Small intestine (tissue), 16 donors: Measurements from ENCODE around the gene ZFAND5. TPM values are rescaled to one million over a fixed set of nuclear protein-coding genes. Genes with fewer than 3 reads are reported as not detected.

Experiments used
- DNase-seq, 2 donors: peaks; one replicate each; pipeline versions ENCODE4 v3.0.0 to v3.0.0-alpha.2; 2013
- FAIRE-seq: peaks from 2 replicates; lab custom pipeline; 2012; peaks lifted over from hg19 to GRCh38; lab: Jason Lieb, UNC
- H3K27ac ChIP-seq, 3 donors: one replicate each; pipeline ENCODE4 v1.5.1; 2013; ENCODE audit warnings: low read length in 2 of 3, mild to moderate bottlenecking in 2 of 3, control low read depth in 1 of 3, inconsistent platforms in 1 of 3, low read depth in 1 of 3, moderate library complexity in 1 of 3
- H3K27me3 ChIP-seq, 3 donors: one replicate each; pipeline ENCODE4 v1.6.1; 2013; ENCODE audit warnings: low read length in 3 of 3, inconsistent platforms in 1 of 3; ENCODE audit not compliant: control insufficient read depth in 3 of 3, insufficient read depth in 3 of 3
- H3K36me3 ChIP-seq, 3 donors: one replicate each; pipeline ENCODE4 v1.6.1; 2013; ENCODE audit warnings: low read length in 3 of 3, inconsistent platforms in 1 of 3, low read depth in 1 of 3, mild to moderate bottlenecking in 1 of 3, moderate library complexity in 1 of 3; ENCODE audit not compliant: control insufficient read depth in 3 of 3, insufficient read depth in 2 of 3
- H3K4me1 ChIP-seq, 3 donors: one replicate each; pipeline ENCODE4 v1.6.1; 2013; ENCODE audit warnings: low read length in 2 of 3, inconsistent platforms in 1 of 3, low read depth in 1 of 3, mild to moderate bottlenecking in 1 of 3, moderate library complexity in 1 of 3; ENCODE audit not compliant: control insufficient read depth in 3 of 3, insufficient read depth in 2 of 3
- H3K4me3 ChIP-seq, 3 donors: one replicate each; pipeline ENCODE4 v1.5.1; 2013; ENCODE audit warnings: low read length in 3 of 3, control low read depth in 1 of 3, inconsistent platforms in 1 of 3, low read depth in 1 of 3, mild to moderate bottlenecking in 1 of 3, moderate library complexity in 1 of 3
- H3K9me3 ChIP-seq, 2 donors: one replicate each; pipeline ENCODE4 v1.6.1; 2013; ENCODE audit warnings: low read depth in 1 of 2, low read length in 1 of 2; ENCODE audit not compliant: control insufficient read depth in 2 of 2, insufficient read depth in 1 of 2
- WGBS, 3 donors: extraction: QIAGEN DNeasy Blood & Tissue Kit; methylation state at CpG; one replicate each; pipeline ENCODE4 v1.1.7; 2013; 5-methylcytosine and 5-hydroxymethylcytosine counted together
- long read RNA-seq, 10 donors: transcript quantifications; one replicate each; lab custom pipeline, GENCODE V29; 2026
- polyA plus RNA-seq, 4 donors: library from polyadenylated mRNA; stranded (reverse) in 3 of 4; unstranded in 1 of 4; fragments of 200-250 nt in 3 of 4; fragments of 120-200 nt in 1 of 4; gene quantifications; one replicate each; pipeline versions ENCODE4 v1.2.1 to v1.2.3, GENCODE V29; 2013
- donor health status: healthy with polysubstance abuse.
- donor health status: control.
- donor health status: control.
- donor health status: Bipolar disorder and iron deficiency.
- donor health status: healthy.

ZFAND5 gene
- 100 to 1,000 TPM in 1 of 4 donors, 10 to 100 TPM in 3; 38.9 to 137 (median 62.1) TPM for polyA plus RNA-seq
- long read RNA-seq, donor 1, transcript ZFAND5-204 (6 exons, 2,686 nt) = minor isoform, 10 of 54 reads
- long read RNA-seq, donor 1, transcript ZFAND5-205 (7 exons, 2,785 nt) = major isoform, 13 of 54 reads
- long read RNA-seq, donor 1, partial matches to known transcripts = 25 of 54 reads
- long read RNA-seq, donor 1, other reads (novel, unspliced or antisense) = 0 of 54 reads
- long read RNA-seq, donor 2, transcript ZFAND5-205 (7 exons, 2,785 nt) = major isoform, 5 of 8 reads
- long read RNA-seq, donor 2, partial matches to known transcripts = 0 of 8 reads
- long read RNA-seq, donor 2, other reads (novel, unspliced or antisense) = 0 of 8 reads
- long read RNA-seq, donor 3, transcript ZFAND5-204 (6 exons, 2,686 nt) = major isoform, 7 of 12 reads
- long read RNA-seq, donor 3, partial matches to known transcripts = 0 of 12 reads
- long read RNA-seq, donor 3, other reads (novel, unspliced or antisense) = 0 of 12 reads
- long read RNA-seq, donor 4, partial matches to known transcripts = 0 of 3 reads
- long read RNA-seq, donor 4, other reads (novel, unspliced or antisense) = 0 of 3 reads
- long read RNA-seq, donor 5, partial matches to known transcripts = 0 of 2 reads
- long read RNA-seq, donor 5, other reads (novel, unspliced or antisense) = 0 of 2 reads
- long read RNA-seq, donor 6, transcript ZFAND5-204 (6 exons, 2,686 nt) = major isoform, 13 of 28 reads
- long read RNA-seq, donor 6, transcript ZFAND5-205 (7 exons, 2,785 nt) = minor isoform, 7 of 28 reads
- long read RNA-seq, donor 6, partial matches to known transcripts = 5 of 28 reads
- long read RNA-seq, donor 6, other reads (novel, unspliced or antisense) = 0 of 28 reads
- long read RNA-seq, donor 7, transcript ZFAND5-206 (4 exons, 553 nt) = minor isoform, 5 of 70 reads
- long read RNA-seq, donor 7, transcript ZFAND5-204 (6 exons, 2,686 nt) = major isoform, 26 of 70 reads
- long read RNA-seq, donor 7, transcript ZFAND5-205 (7 exons, 2,785 nt) = minor isoform, 21 of 70 reads
- long read RNA-seq, donor 7, partial matches to known transcripts = 14 of 70 reads
- long read RNA-seq, donor 7, other reads (novel, unspliced or antisense) = 0 of 70 reads
- long read RNA-seq, donor 8, transcript ZFAND5-205 (7 exons, 2,785 nt) = major isoform, 7 of 9 reads
- long read RNA-seq, donor 8, partial matches to known transcripts = 0 of 9 reads
- long read RNA-seq, donor 8, other reads (novel, unspliced or antisense) = 0 of 9 reads
- long read RNA-seq, donor 9, partial matches to known transcripts = 0 of 5 reads
- long read RNA-seq, donor 9, other reads (novel, unspliced or antisense) = 0 of 5 reads
- long read RNA-seq, donor 10, transcript ZFAND5-205 (7 exons, 2,785 nt) = major isoform, 10 of 29 reads
- long read RNA-seq, donor 10, transcript ZFAND5-204 (6 exons, 2,686 nt) = minor isoform, 8 of 29 reads
- long read RNA-seq, donor 10, partial matches to known transcripts = 9 of 29 reads
- long read RNA-seq, donor 10, other reads (novel, unspliced or antisense) = 0 of 29 reads

GRCh38 chr9:72364679-72365524, at the start of gene ZFAND5:
ZFAND5 (minus strand) TSS chr9:72365208; CDS start chr9:72360778, 4,430 bp downstream.
- Histone ChIP-seq H3K27ac (peak within 1 kb of the TSS; percentile 96 to 100 (median 100)), H3K4me3 (peak within 1 kb of the TSS; percentile 65 to 98 (median 84)), H3K36me3 (peaks cover 0 to 3% (median 2%) of the 10 kb centered on the region in 3 donors), H3K9me3 (no peaks in the 10 kb centered on the region), H3K27me3 (no peaks in the 10 kb centered on the region), H3K4me1 (peaks cover 1 to 3% (median 3%) of the 10 kb centered on the region in 3 donors)
- WGBS, 3 donors = 0 to 1% (median 1%) methylated on average over 56 to 110 of the region's 110 CpGs
- DNase-seq = peak; percentile 96 to 98
- no peak for FAIRE-seq

GRCh38 chr9:72412483-72413040, 47.6 kb upstream of the ZFAND5 start:
- no peak overlapping the region for H3K4me3 ChIP-seq
- H3K4me1 ChIP-seq = no peaks in the 10 kb centered on the region
- no peaks in the 10 kb centered on the region for H3K27me3 ChIP-seq
- H3K36me3 ChIP-seq = no peaks in the 10 kb centered on the region
- no peak for FAIRE-seq
- no peak overlapping the region for H3K27ac ChIP-seq
- DNase-seq = no peak
- 91 to 99% (median 91%) methylated on average over 2 of the region's 2 CpGs for WGBS, 3 donors
- H3K9me3 ChIP-seq = peaks cover 0 to 3% of the 10 kb centered on the region in 2 donors

GRCh38 chr9:72410214-72410613, 45.2 kb upstream of the ZFAND5 start:
- no peaks in the 10 kb centered on the region for H3K4me1 ChIP-seq
- H3K27me3 ChIP-seq = no peaks in the 10 kb centered on the region
- H3K4me3 ChIP-seq = no peak overlapping the region
- peak; percentile 11 to 17 for DNase-seq
- H3K27ac ChIP-seq = no peak overlapping the region
- no peaks in the 10 kb centered on the region for H3K36me3 ChIP-seq
- no peak for FAIRE-seq
- peaks cover 0 to 3% of the 10 kb centered on the region in 2 donors for H3K9me3 ChIP-seq
- 27 to 81% (median 62%) methylated on average over 1 of the region's 1 CpG for WGBS, 3 donors

GRCh38 chr9:72407114-72407513, 42.1 kb upstream of the ZFAND5 start:
- no peaks in the 10 kb centered on the region for H3K4me1 ChIP-seq
- WGBS, 3 donors = 24 to 50% (median 35%) methylated on average over 2 of the region's 2 CpGs
- no peaks in the 10 kb centered on the region for H3K9me3 ChIP-seq
- H3K27me3 ChIP-seq = no peaks in the 10 kb centered on the region
- H3K36me3 ChIP-seq = no peaks in the 10 kb centered on the region
- no peak overlapping the region for H3K27ac ChIP-seq
- no peak overlapping the region for H3K4me3 ChIP-seq
- DNase-seq (no peak), FAIRE-seq (no peak)

GRCh38 chr9:72402744-72403143, 37.7 kb upstream of the ZFAND5 start:
- no peaks in the 10 kb centered on the region for H3K27me3 ChIP-seq
- H3K4me3 ChIP-seq = no peak overlapping the region
- no peaks in the 10 kb centered on the region for H3K36me3 ChIP-seq
- no peak overlapping the region for H3K27ac ChIP-seq
- FAIRE-seq (no peak), DNase-seq (no peak)
- no peaks in the 10 kb centered on the region for H3K9me3 ChIP-seq
- WGBS, 3 donors = 73 to 90% (median 88%) methylated on average over 2 of the region's 2 CpGs
- H3K4me1 ChIP-seq = no peaks in the 10 kb centered on the region

- Histone ChIP-seq H3K27me3 (no peaks in the 10 kb centered on the region), H3K9me3 (no peaks in the 10 kb centered on the region), H3K36me3 (no peaks in the 10 kb centered on the region), H3K27ac (no peak overlapping the region), H3K4me1 (peaks cover 0 to 7% (median 0%) of the 10 kb centered on the region in 3 donors), H3K4me3 (no peak overlapping the region)
- FAIRE-seq = no peak
- DNase-seq = no peak
- WGBS, 3 donors = 21 to 69% (median 59%) methylated on average over 1 of the region's 1 CpG
These were observed 36.4 kb upstream of the ZFAND5 start for GRCh38 chr9:72401396-72401795.

- Histone ChIP-seq H3K4me3 (no peak overlapping the region), H3K27ac (no peak overlapping the region), H3K9me3 (no peaks in the 10 kb centered on the region), H3K27me3 (no peaks in the 10 kb centered on the region), H3K4me1 (peaks cover 0 to 10% (median 3%) of the 10 kb centered on the region in 3 donors), H3K36me3 (no peaks in the 10 kb centered on the region)
- no peak for FAIRE-seq
- 82 to 92% (median 87%) methylated on average over 2 of the region's 2 CpGs for WGBS, 3 donors
- no peak for DNase-seq
These were observed 35.9 kb upstream of the ZFAND5 start for GRCh38 chr9:72400866-72401265.
